B cell (primary cell): ENCODE data around the gene MAPKAPK3. TPM values are rescaled to one million over a fixed set of nuclear protein-coding genes. Genes with fewer than 3 reads are reported as not detected.
A peak's percentile ranks its signal among the peaks of the same experiment; 100 is the strongest.

Source experiments
- ATAC-seq: fragments of 200-7000 bp; cut with Tn5 transposase; one replicate; pipeline ENCODE4 v1.10.0; 2021; ENCODE audit warnings: low read depth, mild to moderate bottlenecking, moderate number of reproducible peaks, moderate library complexity
- CTCF ChIA-PET: fragments of 350-600 bp; sonication (Branson Sonifier 250); formaldehyde crosslinking; loops from one replicate; lab custom pipeline; 2021; ENCODE audit warnings: antibody characterized with exemption, inconsistent platforms; lab: Charles Lee
- POLR2A ChIA-PET: fragments of 350-600 bp; sonication (Branson Sonifier 250); formaldehyde crosslinking; loops from one replicate; lab custom pipeline; 2021; ENCODE audit warnings: antibody characterized with exemption; lab: Charles Lee
- DNase-seq: peaks from one replicate; pipeline ENCODE4 v3.0.0; 2013
- H2AFZ ChIP-seq: 2 replicates; pipeline ENCODE4 v1.6.1; 2012; ENCODE audit warnings: mild to moderate bottlenecking, low read depth, low read length; ENCODE audit not compliant: insufficient read depth, poor library complexity, severe bottlenecking
- H3K27ac ChIP-seq, 2 donors: 1 replicate in 1 of 2; 2 replicates in 1 of 2; pipeline ENCODE4 v1.5.1; 2012 to 2013; ENCODE audit warnings: low read length in 2 of 2, mild to moderate bottlenecking in 2 of 2, moderate library complexity in 1 of 2
- H3K27me3 ChIP-seq, 4 experiments: fragments of 200-600 bp in 1 of 4; sonication (generic) in 1 of 4; replicated peaks in 1 of 4; 1 replicate in 2 of 4; 2 replicates in 2 of 4; pipeline versions ENCODE4 v1.6.1 to v1.7.0; 2013 to 2016; ENCODE audit warnings: low read length in 3 of 4, mild to moderate bottlenecking in 2 of 4, mixed read lengths in 1 of 4, moderate library complexity in 1 of 4; ENCODE audit not compliant: insufficient read depth in 4 of 4, control insufficient read depth in 3 of 4; ENCODE audit errors: control extremely low read depth in 1 of 4
- H3K36me3 ChIP-seq, 2 experiments: replicated peaks in 1 of 2; 1 replicate in 1 of 2; 2 replicates in 1 of 2; pipeline versions ENCODE4 v1.6.1 to v1.7.1; 2013; ENCODE audit warnings: low read length in 1 of 2; ENCODE audit not compliant: insufficient read depth in 2 of 2, control insufficient read depth in 1 of 2; ENCODE audit errors: control extremely low read depth in 1 of 2, extremely low read depth in 1 of 2
- H3K4me1 ChIP-seq, 2 donors: fragments of 200-600 bp in 1 of 2; sonication (generic) in 1 of 2; 1 replicate in 1 of 2; 2 replicates in 1 of 2; pipeline versions ENCODE4 v1.5.1 to v1.6.1; 2013 to 2017; ENCODE audit warnings: low read length in 2 of 2; ENCODE audit not compliant: control insufficient read depth in 2 of 2, insufficient read depth in 2 of 2
- H3K4me2 ChIP-seq: replicated peaks from 2 replicates; pipeline ENCODE3; 2012; ENCODE audit warnings: mild to moderate bottlenecking, low read depth, low read length; ENCODE audit not compliant: poor library complexity, severe bottlenecking
- H3K4me3 ChIP-seq, 5 experiments: fragments of 200-600 bp in 1 of 5; sonication (generic) in 1 of 5; 1 replicate in 3 of 5; 2 replicates in 2 of 5; pipeline versions ENCODE4 v1.5.1 to v1.7.0; 2011 to 2016; ENCODE audit warnings: low read length in 4 of 5, mild to moderate bottlenecking in 4 of 5, low read depth in 2 of 5, control low read depth in 1 of 5, moderate library complexity in 1 of 5; ENCODE audit not compliant: insufficient read depth in 1 of 5; ENCODE audit errors: control extremely low read depth in 1 of 5, extremely low read depth in 1 of 5
- H3K79me2 ChIP-seq: fragments of 200-600 bp; sonication (generic); one replicate; pipeline ENCODE4 v1.6.0; 2016; ENCODE audit warnings: low read length; ENCODE audit not compliant: control insufficient read depth, insufficient read depth
- H3K9ac ChIP-seq: fragments of 200-600 bp; sonication (generic); 2 replicates; pipeline ENCODE4 v1.6.1; 2017; ENCODE audit warnings: mild to moderate bottlenecking, low read length, moderate library complexity
- H3K9me3 ChIP-seq, 3 donors: one replicate each; pipeline versions ENCODE4 v1.6.1 to v1.7.1; 2013; ENCODE audit warnings: low read length in 2 of 3; ENCODE audit not compliant: control insufficient read depth in 2 of 3, insufficient read depth in 1 of 3; ENCODE audit errors: control extremely low read depth in 1 of 3
- H4K20me1 ChIP-seq: 2 replicates; pipeline ENCODE4 v1.6.0; 2012; ENCODE audit warnings: mild to moderate bottlenecking, low read length; ENCODE audit not compliant: insufficient read depth, control insufficient read depth, poor library complexity, severe bottlenecking
- H3K27ac Mint-ChIP-seq: one replicate; pipeline ENCODE4 v1.8.0; 2021; ENCODE audit warnings: mixed read lengths
- H3K27me3 Mint-ChIP-seq: one replicate; pipeline ENCODE4 v1.8.0; 2021; ENCODE audit warnings: mixed read lengths
- H3K4me1 Mint-ChIP-seq: one replicate; pipeline ENCODE4 v1.8.0; 2021; ENCODE audit warnings: mixed read lengths
- H3K4me3 Mint-ChIP-seq: one replicate; pipeline ENCODE4 v1.8.0; 2021; ENCODE audit warnings: mixed read lengths
- H3K9me3 Mint-ChIP-seq: one replicate; pipeline ENCODE4 v1.8.0; 2022; ENCODE audit warnings: mixed read lengths; ENCODE audit not compliant: insufficient read depth
- CTCF ChIP-seq: fragments of 200-600 bp; IDR thresholded peaks from one replicate; pipeline ENCODE4 v1.8.0; 2022; ENCODE audit warnings: antibody characterized with exemption, mild to moderate bottlenecking
- EZH2 ChIP-seq: IDR thresholded peaks from 2 replicates; pipeline ENCODE4 v1.6.1; 2012; ENCODE audit warnings: borderline replicate concordance, low read depth, mild to moderate bottlenecking, moderate library complexity, low read length; ENCODE audit not compliant: insufficient read depth, poor library complexity, severe bottlenecking
- WGBS: methylation state at CpG from one replicate; pipeline ENCODE4 v1.1.5; 2013; ENCODE audit warnings: missing lambda C conversion rate; ENCODE audit not compliant: insufficient coverage; 5-methylcytosine and 5-hydroxymethylcytosine counted together
- intact Hi-C: fragments of 100-400 bp; cut with micrococcal nuclease; formaldehyde crosslinking; loops from one replicate; pipeline ENCODE4 v1.10.0; 2022
- polyA plus RNA-seq: library from polyadenylated mRNA; depleted of rRNA; stranded (reverse); fragments of >200 nt; gene quantifications from 2 replicates; pipeline ENCODE4 v1.2.3, GENCODE V29; 2012
- total RNA-seq, 2 donors: library from RNA; stranded (reverse); fragments of 120-200 nt in 1 of 2; gene quantifications; 1 replicate in 1 of 2; 2 replicates in 1 of 2; pipeline versions ENCODE4 v1.2.3 to v1.2.4, GENCODE V29; 2013 to 2022

MAPKAPK3 gene
- total and polyA plus RNA-seq, 2 donors (not counting 1 experiment from before 2014, with no cell fraction given): 17.8 to 18.8 TPM

- H3K9ac ChIP-seq: no peak overlapping the region
- H3K9me3 ChIP-seq: no peaks in the 10 kb centered on the region
- no peaks in the 10 kb centered on the region for H3K9me3 Mint-ChIP-seq
- H3K4me3 ChIP-seq: no peak overlapping the region
- ATAC-seq: no peak
- H3K4me2 ChIP-seq: no peak overlapping the region
- H3K79me2 ChIP-seq: no peaks in the 10 kb centered on the region
- no peak overlapping the region for H3K27ac ChIP-seq
- no peaks in the 10 kb centered on the region for H4K20me1 ChIP-seq
- H3K27me3 Mint-ChIP-seq: no peaks in the 10 kb centered on the region
- intact Hi-C loops: loop anchor here (2.0 kb wide), 1 partner anchor 215 kb away; no protein-coding TSS in a partner anchor
- ChIA-PET CTCF (interaction anchor here (0.6 to 11.8 kb wide), 14 partner anchors 19 to 834 kb away, joined by 3 to 224 read pairs (median 4); partner anchors contain the start of genes C3orf18, CISH, CYB561D2 and DOCK3), POLR2A (interaction anchor here (1.1 kb wide), 1 partner anchor 36 kb away, joined by 4 read pairs; no protein-coding TSS in a partner anchor)
- TF ChIP-seq EZH2 (no peak), CTCF (no peak)
- DNase-seq: no peak
- no peak overlapping the region for H3K4me3 Mint-ChIP-seq
- WGBS: 89% methylated on average over 7 of the region's 7 CpGs
- H3K27me3 ChIP-seq: no peaks in the 10 kb centered on the region
- H3K4me1 Mint-ChIP-seq: no peaks in the 10 kb centered on the region
- H3K36me3 ChIP-seq: peaks cover 0 to 5% of the 10 kb centered on the region in 2 experiments
- H2AFZ ChIP-seq: no peak overlapping the region
- H3K4me1 ChIP-seq: no peaks in the 10 kb centered on the region
- H3K27ac Mint-ChIP-seq: no peak overlapping the region
Observed at GRCh38 chr3:50651920-50652529, 35.1 kb downstream of the MAPKAPK3 start.

- peak; percentile 56 for DNase-seq
- ChIA-PET POLR2A (interaction anchor here (0.7 to 1.1 kb wide), 2 partner anchors 37 to 83 kb away, joined by 3 to 4 read pairs; partner anchors contain the start of gene HEMK1), CTCF (interaction anchor here (0.7 to 11.8 kb wide), 16 partner anchors 9 to 302 kb away, joined by 3 to 224 read pairs (median 4); partner anchors contain the start of genes C3orf18, CISH, CYB561D2 and DOCK3)
- H2AFZ ChIP-seq: no peak overlapping the region
- H3K36me3 ChIP-seq: peaks cover 0 to 4% of the 10 kb centered on the region in 2 experiments
- no peak overlapping the region for H3K9ac ChIP-seq
- H3K4me1 Mint-ChIP-seq: no peaks in the 10 kb centered on the region
- no peak overlapping the region for H3K4me3 ChIP-seq
- no peak overlapping the region for H3K4me3 Mint-ChIP-seq
- no peaks in the 10 kb centered on the region for H3K79me2 ChIP-seq
- ATAC-seq: peak; percentile 68
- WGBS: 95% methylated on average over 2 of the region's 2 CpGs
- no peak overlapping the region for H3K27ac ChIP-seq
- no peaks in the 10 kb centered on the region for H3K4me1 ChIP-seq
- no peak for TF ChIP-seq EZH2
- peak; percentile 27 for TF ChIP-seq CTCF
- no peaks in the 10 kb centered on the region for H4K20me1 ChIP-seq
- no peaks in the 10 kb centered on the region for H3K9me3 ChIP-seq
- H3K27me3 ChIP-seq: no peaks in the 10 kb centered on the region
- H3K27ac Mint-ChIP-seq: no peak overlapping the region
- H3K9me3 Mint-ChIP-seq: no peaks in the 10 kb centered on the region
- H3K27me3 Mint-ChIP-seq: no peaks in the 10 kb centered on the region
- intact Hi-C loops: loop anchor here (1.0 to 2.0 kb wide), 2 partner anchors 83 to 216 kb away; partner anchors contain the start of gene HEMK1
- no peak overlapping the region for H3K4me2 ChIP-seq
Observed at GRCh38 chr3:50652709-50653108, 35.8 kb downstream of the MAPKAPK3 start.
